ENCODE measurements around the gene C3orf22.

GRCh38 chr3:126555795-126556636 is 2.7 kb downstream of the C3orf22 start:
- TF ChIP-seq CEBPB (IDR thresholded peaks at IDR 0.05) (no peak), YY1 (IDR thresholded peaks at IDR 0.05; ENCODE audit: low read depth) (no peak), EP300 (IDR thresholded peaks at IDR 0.05; ENCODE audit: borderline replicate concordance) (no peak), TCF12 (IDR thresholded peaks at IDR 0.05; ENCODE audit: low read depth) (no peak), MAX (IDR thresholded peaks at IDR 0.05) (no peak)

Data from Ishikawa (cell line).